Panc1 (cell line): Measurements from ENCODE around the gene ZSWIM8.

Experiments used
- SIN3A ChIP-seq: IDR thresholded peaks from 2 replicates; pipeline ENCODE4 v1.6.1; 2012; ENCODE audit warnings: low read depth, mild to moderate bottlenecking, low read length, moderate library complexity, borderline replicate concordance; ENCODE audit not compliant: insufficient read depth
- TF ChIP-seq, protein P1 (sequence below): fragments of 450-650 bp; IDR thresholded peaks from 2 replicates; pipeline ENCODE4 v1.5.1; 2017; ENCODE audit warnings: mild to moderate bottlenecking

DNA sequence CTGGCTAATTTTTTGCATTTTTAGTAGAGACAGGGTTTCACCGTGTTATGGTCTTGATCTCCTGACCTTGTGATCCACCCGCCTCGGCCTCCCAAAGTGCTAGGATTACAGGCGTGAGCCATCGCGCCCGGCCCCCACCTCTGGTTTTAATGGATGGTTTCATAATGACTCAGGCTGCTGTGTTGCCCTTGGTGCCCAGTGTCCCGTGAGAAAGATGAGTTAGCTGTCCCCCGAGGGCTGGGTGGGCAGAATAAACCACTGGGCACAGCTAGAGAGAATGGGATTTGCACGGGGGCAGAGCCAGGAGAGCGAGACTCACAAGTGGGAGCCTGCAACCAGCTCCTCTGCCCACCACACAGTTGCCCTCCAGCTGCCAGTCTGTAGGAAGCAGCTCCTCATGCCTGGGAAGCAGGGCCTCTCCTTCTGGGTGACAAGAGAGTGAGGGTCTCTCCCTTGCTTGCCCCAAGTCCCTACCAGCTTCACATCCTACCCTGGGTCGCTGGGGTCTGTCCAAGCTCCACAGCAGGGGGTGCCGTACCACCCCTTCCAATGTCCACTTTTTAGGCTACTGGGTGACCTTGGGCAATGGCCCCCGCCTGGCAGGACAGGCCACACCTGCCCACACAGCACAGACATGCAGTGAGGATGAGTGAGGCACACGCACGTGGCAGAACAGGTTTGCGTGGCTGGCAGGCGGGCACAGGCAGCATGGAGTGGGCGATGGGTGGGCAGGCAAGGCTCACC lies 42.1 kb downstream of the ZSWIM8 start:
- TF ChIP-seq, protein P1, sequence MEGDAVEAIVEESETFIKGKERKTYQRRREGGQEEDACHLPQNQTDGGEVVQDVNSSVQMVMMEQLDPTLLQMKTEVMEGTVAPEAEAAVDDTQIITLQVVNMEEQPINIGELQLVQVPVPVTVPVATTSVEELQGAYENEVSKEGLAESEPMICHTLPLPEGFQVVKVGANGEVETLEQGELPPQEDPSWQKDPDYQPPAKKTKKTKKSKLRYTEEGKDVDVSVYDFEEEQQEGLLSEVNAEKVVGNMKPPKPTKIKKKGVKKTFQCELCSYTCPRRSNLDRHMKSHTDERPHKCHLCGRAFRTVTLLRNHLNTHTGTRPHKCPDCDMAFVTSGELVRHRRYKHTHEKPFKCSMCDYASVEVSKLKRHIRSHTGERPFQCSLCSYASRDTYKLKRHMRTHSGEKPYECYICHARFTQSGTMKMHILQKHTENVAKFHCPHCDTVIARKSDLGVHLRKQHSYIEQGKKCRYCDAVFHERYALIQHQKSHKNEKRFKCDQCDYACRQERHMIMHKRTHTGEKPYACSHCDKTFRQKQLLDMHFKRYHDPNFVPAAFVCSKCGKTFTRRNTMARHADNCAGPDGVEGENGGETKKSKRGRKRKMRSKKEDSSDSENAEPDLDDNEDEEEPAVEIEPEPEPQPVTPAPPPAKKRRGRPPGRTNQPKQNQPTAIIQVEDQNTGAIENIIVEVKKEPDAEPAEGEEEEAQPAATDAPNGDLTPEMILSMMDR, result no peak
- no peak for TF ChIP-seq SIN3A
